ENCODE results near the gene HBS1L.

HBS1L gene

DNA sequence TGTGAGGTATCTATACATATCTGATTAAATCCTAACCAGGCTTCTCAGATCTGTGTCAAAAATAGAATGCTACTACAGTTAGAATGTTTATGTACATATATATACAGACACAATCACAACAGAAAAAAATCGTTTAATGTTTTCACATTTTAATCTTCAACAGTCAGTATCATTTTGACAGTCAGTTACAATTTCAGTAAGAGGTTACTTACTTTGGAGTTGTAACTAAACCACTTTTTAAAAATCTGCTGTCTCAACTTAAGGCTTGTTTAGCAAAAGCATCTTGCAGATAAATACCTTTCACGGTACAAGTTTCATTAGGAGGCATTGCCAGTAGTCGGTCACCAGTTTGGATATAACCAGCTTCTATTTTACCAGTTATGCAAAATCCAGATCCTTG is 72.5 kb downstream of the HBS1L start:
- H3K27ac ChIP-seq (ENCODE audit: low read length), result no peak overlapping the region
- H3K27me3 ChIP-seq (ENCODE audit: control insufficient read depth in 1 of 2, insufficient read depth in 2 of 2, low read length in 2 of 2), result no peaks in the 10 kb centered on the region
- H3K9ac ChIP-seq (ENCODE audit: low read length in 2 of 2), result no peak overlapping the region
- no peak overlapping the region for H3K4me3 ChIP-seq (ENCODE audit: low read length in 2 of 2)
- H3K4me1 ChIP-seq (ENCODE audit: control insufficient read depth, insufficient read depth, low read length), result no peaks in the 10 kb centered on the region
- peaks cover 15 to 30% of the 10 kb centered on the region in 2 donors for H3K36me3 ChIP-seq (ENCODE audit: control insufficient read depth in 2 of 2, insufficient read depth in 2 of 2, low read length in 2 of 2)
- no peaks in the 10 kb centered on the region for H3K9me3 ChIP-seq (ENCODE audit: control insufficient read depth in 2 of 2, low read length in 2 of 2)

DNA sequence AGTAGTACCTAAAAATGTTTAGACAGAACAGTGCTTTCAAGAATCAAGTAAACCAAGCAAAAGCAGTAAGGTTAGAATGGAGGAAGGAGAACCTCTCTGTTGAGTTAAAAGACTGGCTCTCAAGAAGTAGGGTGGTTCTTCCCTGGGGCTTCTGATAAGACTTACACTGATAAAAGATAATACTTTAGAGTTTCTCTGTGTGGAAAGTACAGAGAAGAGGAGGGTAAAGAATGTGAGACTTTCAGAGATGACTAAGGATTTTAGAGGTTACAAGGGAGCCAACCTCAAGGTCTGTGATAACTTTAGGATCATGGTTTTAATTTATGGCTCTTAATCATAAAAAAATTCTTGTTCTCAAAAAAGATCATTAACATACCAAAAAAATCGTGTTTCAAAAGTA is 73.8 kb downstream of the HBS1L start:
- H3K4me1 ChIP-seq (ENCODE audit: control insufficient read depth, insufficient read depth, low read length), result no peaks in the 10 kb centered on the region
- no peaks in the 10 kb centered on the region for H3K27me3 ChIP-seq (ENCODE audit: control insufficient read depth in 1 of 2, insufficient read depth in 2 of 2, low read length in 2 of 2)

GRCh38 chr6:134979142-134979541 is 75.5 kb downstream of the HBS1L start:
- H3K27me3 ChIP-seq (ENCODE audit: control insufficient read depth in 1 of 2, insufficient read depth in 2 of 2, low read length in 2 of 2), result no peaks in the 10 kb centered on the region
- no peak overlapping the region for H3K9ac ChIP-seq (ENCODE audit: low read length in 2 of 2)
- H3K4me1 ChIP-seq (ENCODE audit: control insufficient read depth, insufficient read depth, low read length), result no peaks in the 10 kb centered on the region
- H3K36me3 ChIP-seq (ENCODE audit: control insufficient read depth in 2 of 2, insufficient read depth in 2 of 2, low read length in 2 of 2), result peaks cover 12 to 30% of the 10 kb centered on the region in 2 donors
- no peak overlapping the region for H3K4me3 ChIP-seq (ENCODE audit: low read length in 2 of 2)
- no peaks in the 10 kb centered on the region for H3K9me3 ChIP-seq (ENCODE audit: control insufficient read depth in 2 of 2, low read length in 2 of 2)
- no peak overlapping the region for H3K27ac ChIP-seq (ENCODE audit: low read length)

More for the DNA sequence above, 73.8 kb downstream of the HBS1L start:
- Histone ChIP-seq H3K4me3 (ENCODE audit: low read length in 2 of 2) (no peak overlapping the region), H3K9ac (ENCODE audit: low read length in 2 of 2) (no peak overlapping the region), H3K9me3 (ENCODE audit: control insufficient read depth in 2 of 2, low read length in 2 of 2) (no peaks in the 10 kb centered on the region), H3K27ac (ENCODE audit: low read length) (no peak overlapping the region), H3K36me3 (ENCODE audit: control insufficient read depth in 2 of 2, insufficient read depth in 2 of 2, low read length in 2 of 2) (peaks cover 15 to 33% of the 10 kb centered on the region in 2 donors)

DNA sequence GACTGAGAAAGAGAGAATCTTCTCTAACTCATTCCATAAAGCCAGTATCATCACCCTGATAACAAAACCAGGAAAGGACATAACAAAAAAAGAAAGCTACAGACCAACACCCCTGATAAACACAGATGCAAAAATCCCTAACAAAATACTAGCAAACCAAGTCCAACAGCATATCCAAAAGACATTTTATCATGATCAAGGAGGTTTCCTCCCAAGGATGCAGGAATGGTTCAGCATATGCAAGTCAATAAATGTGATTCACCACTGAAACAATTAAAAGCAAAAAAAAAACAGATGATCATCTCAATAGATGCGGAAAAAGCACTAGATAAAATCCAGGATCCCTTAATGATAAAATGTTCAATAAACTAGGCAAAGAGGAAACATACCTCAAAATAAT is 80.3 kb downstream of the HBS1L start:
- H3K27me3 ChIP-seq (ENCODE audit: control insufficient read depth in 1 of 2, insufficient read depth in 2 of 2, low read length in 2 of 2), result no peaks in the 10 kb centered on the region
- H3K9me3 ChIP-seq (ENCODE audit: control insufficient read depth in 2 of 2, low read length in 2 of 2), result no peaks in the 10 kb centered on the region
- no peak overlapping the region for H3K27ac ChIP-seq (ENCODE audit: low read length)
- no peaks in the 10 kb centered on the region for H3K4me1 ChIP-seq (ENCODE audit: control insufficient read depth, insufficient read depth, low read length)
- no peak overlapping the region for H3K4me3 ChIP-seq (ENCODE audit: low read length in 2 of 2)
- peaks cover 4 to 13% of the 10 kb centered on the region in 2 donors for H3K36me3 ChIP-seq (ENCODE audit: control insufficient read depth in 2 of 2, insufficient read depth in 2 of 2, low read length in 2 of 2)
- H3K9ac ChIP-seq (ENCODE audit: low read length in 2 of 2), result no peak overlapping the region

DNA sequence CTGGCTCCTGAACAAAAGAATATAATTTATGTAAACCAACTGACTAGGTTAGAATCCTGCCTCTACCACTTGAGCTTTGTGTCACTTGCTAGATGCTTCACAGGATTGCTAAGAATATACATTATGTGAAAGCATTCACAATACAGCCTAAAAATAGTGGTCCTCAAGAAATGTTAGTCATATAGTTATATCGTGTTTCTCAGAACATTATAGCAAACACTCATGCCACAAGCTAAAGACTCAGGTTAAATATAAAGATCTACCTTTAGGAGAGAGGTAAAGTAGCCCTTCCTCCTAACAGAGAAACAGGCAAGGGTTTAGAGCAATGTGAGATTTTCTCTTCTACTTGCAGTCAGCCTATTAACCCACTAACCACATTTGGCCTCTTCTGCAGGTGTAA is 86.9 kb downstream of the HBS1L start:
- H3K9ac ChIP-seq (ENCODE audit: low read length in 2 of 2), result no peak overlapping the region
- H3K4me1 ChIP-seq (ENCODE audit: control insufficient read depth, insufficient read depth, low read length), result no peaks in the 10 kb centered on the region
- no peaks in the 10 kb centered on the region for H3K27me3 ChIP-seq (ENCODE audit: control insufficient read depth in 1 of 2, insufficient read depth in 2 of 2, low read length in 2 of 2)
- no peak overlapping the region for H3K27ac ChIP-seq (ENCODE audit: low read length)
- H3K9me3 ChIP-seq (ENCODE audit: control insufficient read depth in 2 of 2, low read length in 2 of 2), result no peaks in the 10 kb centered on the region
- H3K4me3 ChIP-seq (ENCODE audit: low read length in 2 of 2), result no peak overlapping the region
- H3K36me3 ChIP-seq (ENCODE audit: control insufficient read depth in 2 of 2, insufficient read depth in 2 of 2, low read length in 2 of 2), result peaks cover 12 to 13% of the 10 kb centered on the region in 2 donors

DNA sequence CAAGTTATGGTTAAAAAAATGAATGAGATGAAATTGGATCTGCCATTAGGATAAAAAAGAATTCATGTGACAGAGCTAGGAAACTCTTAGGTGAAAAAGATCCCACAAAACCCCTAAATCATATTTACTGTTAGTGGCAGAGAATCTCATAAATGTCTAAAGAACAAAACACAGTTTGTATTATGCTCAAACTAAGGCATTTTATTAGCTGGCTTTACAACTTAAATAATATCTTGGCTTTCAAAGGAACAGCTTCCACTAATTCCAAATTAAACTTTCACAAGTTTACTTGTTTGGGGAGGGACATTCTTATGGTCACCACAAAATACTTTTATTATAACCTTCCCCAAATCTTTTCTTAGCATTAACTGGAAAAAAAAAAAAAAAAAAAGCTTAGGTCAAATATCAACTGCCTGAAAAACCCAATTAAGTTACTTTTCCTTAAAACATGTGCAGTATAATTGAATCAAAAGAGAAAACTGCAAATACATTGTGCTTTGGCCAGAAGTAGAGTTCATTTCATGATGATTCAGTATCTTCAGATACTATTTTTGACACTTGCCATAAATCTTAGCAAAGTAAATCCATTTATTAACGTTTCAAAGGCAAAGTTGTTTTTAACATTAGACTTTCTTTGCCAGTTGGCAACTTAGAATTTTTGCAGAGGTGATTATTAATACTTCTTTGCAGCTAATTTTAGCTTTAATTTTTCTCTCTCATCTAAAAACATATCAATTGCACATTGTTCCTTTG is 90.0 kb downstream of the HBS1L start:
- Histone ChIP-seq H3K36me3 (ENCODE audit: control insufficient read depth in 2 of 2, insufficient read depth in 2 of 2, low read length in 2 of 2) (peaks cover 11 to 22% of the 10 kb centered on the region in 2 donors), H3K27me3 (ENCODE audit: control insufficient read depth in 1 of 2, insufficient read depth in 2 of 2, low read length in 2 of 2) (no peaks in the 10 kb centered on the region), H3K4me1 (ENCODE audit: control insufficient read depth, insufficient read depth, low read length) (no peaks in the 10 kb centered on the region), H3K4me3 (ENCODE audit: low read length in 2 of 2) (no peak overlapping the region), H3K9me3 (ENCODE audit: control insufficient read depth in 2 of 2, low read length in 2 of 2) (no peaks in the 10 kb centered on the region), H3K27ac (ENCODE audit: low read length) (no peak overlapping the region), H3K9ac (ENCODE audit: low read length in 2 of 2) (no peak overlapping the region)

DNA sequence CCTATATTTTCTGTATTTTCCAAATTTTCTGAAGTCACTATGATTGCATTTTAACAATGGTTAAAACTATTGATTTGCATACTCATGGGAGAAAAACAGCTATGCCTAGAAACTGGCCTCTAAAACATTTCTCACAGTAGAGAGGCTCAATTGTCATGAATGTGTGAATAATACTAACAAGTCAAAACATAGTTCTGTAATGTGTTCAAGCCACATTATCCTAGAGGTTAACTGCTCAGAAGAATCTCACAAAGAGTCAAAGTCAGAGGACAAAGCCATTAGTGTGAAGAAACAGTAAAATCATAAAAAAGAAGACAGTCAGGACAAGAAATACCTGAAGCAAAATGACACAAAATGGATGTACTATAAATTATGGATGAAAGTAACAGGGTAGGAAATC is 92.2 kb downstream of the HBS1L start:
- Histone ChIP-seq H3K9me3 (ENCODE audit: control insufficient read depth in 2 of 2, low read length in 2 of 2) (no peaks in the 10 kb centered on the region), H3K4me1 (ENCODE audit: control insufficient read depth, insufficient read depth, low read length) (no peaks in the 10 kb centered on the region), H3K27ac (ENCODE audit: low read length) (no peak overlapping the region), H3K36me3 (ENCODE audit: control insufficient read depth in 2 of 2, insufficient read depth in 2 of 2, low read length in 2 of 2) (peaks cover 11 to 22% of the 10 kb centered on the region in 2 donors), H3K4me3 (ENCODE audit: low read length in 2 of 2) (no peak overlapping the region), H3K9ac (ENCODE audit: low read length in 2 of 2) (no peak overlapping the region), H3K27me3 (ENCODE audit: control insufficient read depth in 1 of 2, insufficient read depth in 2 of 2, low read length in 2 of 2) (no peaks in the 10 kb centered on the region)

DNA sequence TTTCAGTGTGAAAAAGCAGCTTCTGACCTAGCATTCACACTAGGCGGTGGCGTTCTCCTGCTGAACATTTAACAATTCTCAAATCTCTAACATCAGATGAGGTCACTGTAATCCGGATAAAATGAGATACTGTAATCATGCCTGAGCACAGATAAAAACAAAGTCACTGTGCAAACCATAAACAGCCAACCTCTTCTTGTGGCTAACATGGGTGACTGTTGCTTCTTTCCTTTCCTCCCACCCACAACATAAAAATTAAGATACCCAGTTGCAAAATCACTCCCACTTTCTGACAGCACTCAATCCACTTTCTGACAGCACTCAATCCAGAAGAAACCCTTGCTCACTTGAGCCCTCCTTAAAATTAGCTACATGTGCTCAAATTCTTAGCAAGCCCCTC is 93.3 kb downstream of the HBS1L start:
- Histone ChIP-seq H3K27me3 (ENCODE audit: control insufficient read depth in 1 of 2, insufficient read depth in 2 of 2, low read length in 2 of 2) (no peaks in the 10 kb centered on the region), H3K36me3 (ENCODE audit: control insufficient read depth in 2 of 2, insufficient read depth in 2 of 2, low read length in 2 of 2) (peaks cover 11 to 22% of the 10 kb centered on the region in 2 donors), H3K27ac (ENCODE audit: low read length) (no peak overlapping the region), H3K9me3 (ENCODE audit: control insufficient read depth in 2 of 2, low read length in 2 of 2) (no peaks in the 10 kb centered on the region), H3K4me3 (ENCODE audit: low read length in 2 of 2) (no peak overlapping the region), H3K9ac (ENCODE audit: low read length in 2 of 2) (no peak overlapping the region), H3K4me1 (ENCODE audit: control insufficient read depth, insufficient read depth, low read length) (no peaks in the 10 kb centered on the region)

GRCh38 chr6:134959603-134960002 is 95.0 kb downstream of the HBS1L start:
- Histone ChIP-seq H3K4me3 (ENCODE audit: low read length in 2 of 2) (no peak overlapping the region), H3K36me3 (ENCODE audit: control insufficient read depth in 2 of 2, insufficient read depth in 2 of 2, low read length in 2 of 2) (peaks cover 4 to 15% of the 10 kb centered on the region in 2 donors), H3K9me3 (ENCODE audit: control insufficient read depth in 2 of 2, low read length in 2 of 2) (no peaks in the 10 kb centered on the region), H3K27ac (ENCODE audit: low read length) (no peak overlapping the region), H3K27me3 (ENCODE audit: control insufficient read depth in 1 of 2, insufficient read depth in 2 of 2, low read length in 2 of 2) (no peaks in the 10 kb centered on the region), H3K9ac (ENCODE audit: low read length in 2 of 2) (no peak overlapping the region), H3K4me1 (ENCODE audit: control insufficient read depth, insufficient read depth, low read length) (no peaks in the 10 kb centered on the region)

DNA sequence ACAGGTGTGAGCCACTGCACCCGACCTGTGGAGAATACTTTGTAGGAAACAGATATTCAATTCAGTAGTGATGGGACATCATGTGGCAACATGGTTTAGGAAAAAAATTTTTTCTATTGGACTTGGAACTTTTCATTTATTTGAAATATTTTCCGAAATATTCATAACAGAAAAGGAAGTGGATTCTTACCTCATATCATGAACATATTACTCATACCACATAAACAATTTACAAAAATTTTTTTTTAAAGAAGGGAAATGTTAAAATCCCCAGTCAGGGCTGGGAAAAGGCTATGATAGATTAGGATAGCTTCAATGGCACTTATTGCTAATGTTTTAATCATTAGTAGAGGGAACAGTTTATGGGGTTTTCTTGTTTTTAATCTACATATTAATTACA is 97.9 kb downstream of the HBS1L start:
- H3K9me3 ChIP-seq (ENCODE audit: control insufficient read depth in 2 of 2, low read length in 2 of 2), result no peaks in the 10 kb centered on the region
- no peak overlapping the region for H3K4me3 ChIP-seq (ENCODE audit: low read length in 2 of 2)
- H3K36me3 ChIP-seq (ENCODE audit: control insufficient read depth in 2 of 2, insufficient read depth in 2 of 2, low read length in 2 of 2), result peaks cover 0 to 3% of the 10 kb centered on the region in 2 donors
- no peaks in the 10 kb centered on the region for H3K4me1 ChIP-seq (ENCODE audit: control insufficient read depth, insufficient read depth, low read length)
- no peak overlapping the region for H3K9ac ChIP-seq (ENCODE audit: low read length in 2 of 2)
- no peak overlapping the region for H3K27ac ChIP-seq (ENCODE audit: low read length)
- H3K27me3 ChIP-seq (ENCODE audit: control insufficient read depth in 1 of 2, insufficient read depth in 2 of 2, low read length in 2 of 2), result no peaks in the 10 kb centered on the region

GRCh38 chr6:134956032-134956431 is 98.6 kb downstream of the HBS1L start:
- H3K27me3 ChIP-seq (ENCODE audit: control insufficient read depth in 1 of 2, insufficient read depth in 2 of 2, low read length in 2 of 2), result no peaks in the 10 kb centered on the region
- no peak overlapping the region for H3K4me3 ChIP-seq (ENCODE audit: low read length in 2 of 2)
- H3K9ac ChIP-seq (ENCODE audit: low read length in 2 of 2), result no peak overlapping the region
- no peak overlapping the region for H3K27ac ChIP-seq (ENCODE audit: low read length)
- no peaks in the 10 kb centered on the region for H3K4me1 ChIP-seq (ENCODE audit: control insufficient read depth, insufficient read depth, low read length)
- no peaks in the 10 kb centered on the region for H3K36me3 ChIP-seq (ENCODE audit: control insufficient read depth in 2 of 2, insufficient read depth in 2 of 2, low read length in 2 of 2)
- no peaks in the 10 kb centered on the region for H3K9me3 ChIP-seq (ENCODE audit: control insufficient read depth in 2 of 2, low read length in 2 of 2)
